NCI-H2081 (cell line): Measurements from ENCODE around the gene XRN1.
A peak's percentile ranks its signal among the peaks of the same experiment; 100 is the strongest.
"Not testable (repeated sequence)": the region's sequence is repeated elsewhere in the genome, so short reads cannot be mapped to it uniquely, and the experiment has no call there.

Experiments
- DNase-seq, 2 experiments: peaks; one replicate each; lab custom pipeline; 2025; lab: John Stamatoyannopoulos, UW

Gene XRN1

DNA sequence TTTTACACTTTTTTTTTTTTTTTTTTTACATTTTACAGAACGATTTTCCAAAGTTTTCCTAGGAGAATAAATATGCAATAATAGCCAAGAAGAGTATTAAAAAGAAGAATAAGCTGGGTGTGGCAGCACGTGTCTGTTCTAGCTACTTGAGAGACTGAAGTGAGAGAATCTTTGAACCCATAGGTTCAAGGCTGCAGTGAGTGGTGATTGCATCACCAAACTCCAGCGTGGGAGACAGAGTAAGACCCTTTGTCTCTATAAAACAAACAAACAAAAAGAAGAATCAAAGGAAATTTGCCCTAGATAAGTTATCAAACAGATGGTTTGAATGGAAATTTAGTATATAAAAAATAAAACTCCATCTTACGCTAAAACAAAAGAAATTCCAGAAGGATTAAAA lies 13.3 kb downstream of the XRN1 start:
- DNase-seq: no peak

DNA sequence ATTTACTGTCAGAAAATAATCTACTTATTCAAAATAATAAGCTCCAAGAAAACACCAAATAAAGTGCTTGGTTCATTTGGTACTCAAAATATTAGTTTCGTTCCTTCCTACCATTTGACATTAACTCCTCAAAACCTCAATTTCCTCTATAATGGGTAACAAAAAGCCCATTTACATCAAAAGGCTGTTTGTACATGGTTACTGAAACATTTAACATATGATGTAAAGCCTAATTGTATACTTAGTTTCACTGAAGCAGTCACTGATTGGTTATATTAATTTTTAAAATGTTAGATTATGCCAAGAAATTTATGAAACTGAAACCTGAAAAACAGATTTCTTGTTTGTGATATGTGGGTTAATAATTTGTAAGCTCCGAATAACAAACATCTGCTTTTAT lies 14.7 kb downstream of the XRN1 start:
- no peak for DNase-seq

DNA sequence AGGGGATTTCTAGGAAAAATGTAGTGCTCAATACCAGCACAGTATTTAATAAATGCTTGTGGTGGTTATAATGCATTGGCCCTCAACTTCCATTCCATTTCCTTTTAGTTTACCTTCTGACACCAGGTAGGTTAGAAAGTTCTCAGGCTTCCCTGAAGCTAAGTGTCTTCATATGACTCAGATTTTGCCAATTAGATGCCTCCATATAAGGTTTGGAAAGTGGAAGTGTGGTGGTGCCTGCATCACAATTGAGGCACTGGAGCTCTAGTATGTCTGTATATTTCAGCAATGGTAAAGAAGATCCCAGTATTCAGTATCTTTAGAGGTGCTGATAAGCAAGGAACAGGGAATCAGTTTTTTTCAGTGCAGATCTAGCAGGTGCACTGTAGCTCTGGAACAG lies 18.3 kb downstream of the XRN1 start:
- no peak for DNase-seq

DNA sequence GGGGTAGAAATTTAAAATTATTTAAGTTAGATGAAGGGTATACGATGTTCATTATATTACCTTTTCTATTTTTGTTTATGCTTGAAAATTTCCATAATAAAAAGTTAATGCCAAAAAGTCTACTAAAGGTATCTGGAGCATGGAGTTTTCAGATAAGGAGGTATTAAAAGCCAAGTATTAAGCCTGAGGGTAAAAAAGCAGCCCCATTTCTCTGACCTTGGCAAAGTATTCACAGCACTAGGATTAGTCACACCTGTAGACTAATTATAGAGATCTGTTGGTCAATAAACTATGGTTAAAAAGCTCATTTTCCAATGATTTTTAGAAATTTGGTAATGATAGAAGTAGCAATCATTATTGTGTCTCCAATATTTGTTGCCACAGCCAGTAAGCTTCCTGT lies 23.1 kb downstream of the XRN1 start:
- DNase-seq: no peak

DNA sequence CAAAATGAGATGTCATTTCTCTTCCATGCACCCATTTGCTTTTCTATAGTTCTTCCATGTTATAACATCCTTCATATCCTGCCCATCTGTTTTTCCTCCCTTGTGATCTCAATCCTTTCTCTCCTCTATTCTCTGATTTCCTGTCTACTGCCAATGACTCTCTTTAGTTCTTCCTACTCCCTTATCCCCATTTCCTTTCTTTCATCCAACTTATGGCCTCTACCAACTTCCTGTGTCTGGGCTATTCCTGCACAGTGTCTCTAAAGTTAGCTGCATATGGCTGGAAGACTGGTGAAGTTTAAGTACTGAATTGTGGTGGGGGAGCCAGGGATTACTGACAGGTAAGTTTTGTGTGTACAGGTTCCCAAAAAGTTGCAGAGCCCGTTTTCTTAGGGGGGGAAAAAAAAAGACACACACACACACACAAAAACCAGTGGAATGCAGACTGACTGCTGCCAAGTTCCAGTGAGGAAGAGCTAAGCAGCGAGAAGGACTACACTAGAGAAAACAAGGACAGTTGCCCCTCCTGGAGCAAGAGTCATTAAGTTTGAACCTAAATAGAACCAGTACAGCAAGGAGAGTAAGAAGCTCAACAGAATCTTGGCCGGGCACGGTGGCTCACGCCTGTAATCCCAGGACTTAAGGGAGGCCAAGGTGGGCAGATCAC lies 28.8 kb downstream of the XRN1 start:
- DNase-seq: no peak

DNA sequence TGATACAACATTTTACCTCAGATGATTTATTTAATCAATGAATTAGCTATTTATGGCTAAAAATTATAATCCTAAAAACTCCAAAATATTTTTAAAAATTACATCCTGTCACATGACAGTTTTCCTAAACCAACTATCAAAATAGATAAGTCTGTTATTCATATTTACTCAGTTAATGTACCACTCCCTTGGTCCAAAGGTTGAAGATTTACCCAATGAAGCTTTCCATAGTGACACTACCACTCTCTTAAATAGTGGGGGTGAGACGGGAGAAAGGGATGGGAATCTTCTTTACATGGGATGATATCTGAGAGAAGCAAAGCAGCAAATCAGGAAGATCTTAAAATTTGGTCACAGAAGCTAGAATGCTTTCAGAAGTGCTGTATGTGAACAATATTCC lies 30.5 kb downstream of the XRN1 start:
- no peak for DNase-seq

DNA sequence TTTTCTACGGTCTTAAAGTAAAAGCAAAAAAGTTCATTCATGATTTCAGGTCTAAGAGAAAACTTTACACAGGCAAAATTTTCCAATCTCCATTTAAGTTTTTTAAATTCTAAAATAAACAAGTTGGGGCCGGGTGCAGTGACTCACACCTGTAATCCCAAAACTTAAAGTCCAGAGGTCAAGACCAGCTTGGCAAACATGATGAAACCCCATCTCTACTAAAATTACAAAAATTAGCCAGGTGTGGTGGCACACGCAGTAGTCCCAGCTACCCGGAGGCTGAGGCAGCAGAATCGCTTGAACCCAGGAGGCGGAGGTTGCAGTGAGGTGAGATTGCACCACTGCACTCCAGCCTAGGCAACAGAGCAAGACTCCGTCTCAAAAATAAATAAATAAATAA lies 47.3 kb downstream of the XRN1 start:
- not testable (repeated sequence) for DNase-seq

DNA sequence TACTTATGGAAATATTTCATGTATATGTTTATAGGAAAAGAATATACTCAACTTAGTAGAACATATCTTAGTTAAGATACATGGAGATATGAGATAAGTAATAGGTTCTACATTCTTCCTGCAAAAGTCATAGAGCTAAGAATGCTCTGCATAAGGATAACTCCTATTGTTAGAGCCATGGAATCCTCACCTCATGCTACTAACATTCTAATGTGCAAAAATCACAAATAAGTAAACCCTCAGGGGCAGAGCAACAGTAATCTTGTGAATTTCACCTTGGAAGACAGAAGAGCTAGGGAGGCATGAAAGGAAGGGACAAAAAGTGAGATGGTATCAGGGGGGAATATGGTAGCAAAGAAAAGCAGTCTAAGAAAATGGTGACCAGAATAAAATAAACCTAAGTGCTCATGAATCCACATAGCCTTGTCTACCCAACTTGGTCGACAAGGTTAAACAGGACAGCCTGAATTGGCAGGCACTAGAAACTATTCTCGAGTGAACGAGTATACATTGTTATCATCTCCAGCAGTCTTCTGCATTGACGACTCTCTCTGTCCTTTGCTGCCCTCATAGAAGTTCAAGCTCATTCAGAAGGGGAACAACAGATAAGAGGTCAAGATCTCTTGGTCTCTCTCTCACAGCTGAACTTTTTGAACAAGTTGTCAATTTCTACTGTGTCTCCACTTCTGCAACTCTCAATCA lies 52.8 kb downstream of the XRN1 start:
- DNase-seq: no peak

DNA sequence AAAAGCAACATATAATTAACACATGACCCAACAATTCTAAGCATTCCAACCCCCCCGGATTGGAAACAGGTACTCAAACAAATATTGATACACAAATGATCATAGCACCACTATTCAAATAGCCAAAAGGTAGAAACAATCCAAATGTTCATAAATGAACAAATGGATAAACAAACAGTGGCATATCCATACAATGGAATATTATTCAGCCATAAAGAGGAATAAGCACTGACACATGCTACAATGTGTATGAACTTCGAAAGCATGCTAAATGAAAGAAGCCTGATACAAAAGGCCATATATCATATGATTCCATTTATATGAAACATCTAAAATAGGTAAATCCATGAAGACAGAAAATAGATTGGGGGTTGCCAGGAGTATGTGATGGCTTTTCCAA lies 62.8 kb downstream of the XRN1 start:
- DNase-seq: no peak

DNA sequence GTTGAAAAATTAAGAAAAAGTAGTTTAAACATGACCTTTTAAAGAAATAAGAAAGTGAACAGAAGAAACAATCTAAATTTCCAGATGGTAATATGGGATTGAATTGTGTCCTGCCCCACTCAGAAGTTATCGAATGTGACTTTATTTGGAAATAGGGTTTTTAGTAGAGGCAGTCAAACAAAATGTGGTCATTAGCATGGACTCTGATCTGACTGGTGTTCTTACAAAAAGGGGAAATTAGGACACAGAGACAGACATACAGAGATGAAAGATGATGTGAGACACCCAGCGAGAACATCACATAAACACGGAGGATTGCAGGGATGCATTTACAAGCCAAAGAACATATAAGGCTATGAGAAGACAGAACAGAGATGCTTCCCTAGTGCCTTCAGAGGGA lies 73.2 kb downstream of the XRN1 start:
- DNase-seq: no peak

DNA sequence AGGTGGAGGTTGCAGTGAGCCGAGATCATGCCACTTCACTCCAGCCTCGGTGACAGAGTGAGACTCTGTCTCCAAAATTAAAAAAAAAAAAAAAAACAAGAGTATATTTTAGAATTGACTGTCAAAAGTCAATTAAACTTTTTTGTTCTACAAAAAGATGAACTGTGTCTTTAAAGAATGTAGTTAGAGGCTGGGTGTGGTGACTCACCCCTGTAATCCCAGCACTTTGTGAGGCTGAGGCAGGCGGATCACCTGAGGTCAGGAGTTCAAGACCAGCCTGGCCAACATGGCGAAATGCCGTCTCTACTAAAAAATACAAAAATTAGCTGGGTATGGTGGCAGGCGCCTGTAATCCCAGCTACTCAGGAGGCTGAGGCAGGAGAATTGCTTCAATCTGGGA lies 78.3 kb downstream of the XRN1 start:
- not testable (repeated sequence) for DNase-seq

DNA sequence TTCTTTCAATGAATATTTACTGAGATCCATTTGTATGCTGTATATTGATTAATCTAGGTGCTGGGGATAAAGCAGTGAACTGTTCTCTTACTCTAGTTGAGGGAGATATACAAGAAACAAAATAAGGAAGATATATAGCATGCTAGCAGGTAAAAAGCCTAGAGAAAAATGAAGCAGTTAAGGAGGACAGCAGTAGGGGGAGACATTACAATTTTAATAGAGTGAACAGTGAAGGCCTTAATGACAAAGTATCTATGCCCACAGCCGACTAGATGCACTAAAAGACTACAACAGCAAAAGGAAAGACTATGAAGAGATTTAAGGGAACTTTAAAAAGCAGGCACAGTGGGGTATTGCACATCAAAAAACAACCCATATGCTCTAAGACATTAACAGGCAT lies 81.4 kb downstream of the XRN1 start:
- peak in 1 of 2 experiments; percentile 27 for DNase-seq

DNA sequence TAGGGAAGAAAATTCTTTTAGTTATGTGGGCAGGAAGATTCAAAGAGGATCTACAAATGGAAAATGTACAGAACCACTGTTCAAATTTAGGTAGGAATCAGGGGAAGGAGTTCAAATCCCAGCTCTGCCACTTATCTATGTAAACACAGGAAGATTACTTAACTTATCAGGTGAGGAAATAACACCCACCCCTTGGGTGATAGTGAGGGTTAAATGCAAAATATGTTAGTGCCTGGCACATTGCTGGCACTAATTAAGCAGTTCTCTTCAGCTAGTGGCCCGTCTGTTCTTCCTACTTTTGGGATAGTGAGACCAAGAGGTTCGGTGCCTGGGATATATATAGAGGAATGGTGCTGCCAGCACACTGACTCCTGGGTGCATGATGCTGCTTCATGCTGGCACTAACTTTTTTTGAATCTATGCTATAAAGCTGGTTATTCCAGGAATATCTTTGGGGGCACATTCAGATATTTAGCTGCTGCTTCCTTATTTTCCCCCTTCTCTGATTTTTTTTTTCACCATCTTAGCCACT lies 83.8 kb downstream of the XRN1 start:
- no peak for DNase-seq

DNA sequence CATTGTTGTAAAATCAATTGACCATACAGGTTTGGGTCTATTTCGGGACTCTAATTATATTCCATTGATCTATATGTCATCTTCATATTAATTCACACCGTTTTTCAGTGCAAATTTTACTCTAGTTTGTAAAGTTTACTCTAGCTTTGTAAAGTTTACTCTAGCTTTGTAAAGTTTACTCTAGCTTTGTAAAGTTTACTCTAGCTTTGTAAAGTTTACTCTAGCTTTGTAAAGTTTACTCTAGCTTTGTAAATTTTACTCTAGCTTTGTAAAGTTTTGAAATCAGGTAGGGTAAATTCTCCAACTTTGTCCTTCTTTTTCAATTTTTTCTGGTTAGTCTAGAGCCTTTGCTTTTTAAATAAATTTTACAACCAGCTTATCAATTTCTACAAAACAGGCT lies 84.4 kb downstream of the XRN1 start:
- not testable (repeated sequence) for DNase-seq

DNA sequence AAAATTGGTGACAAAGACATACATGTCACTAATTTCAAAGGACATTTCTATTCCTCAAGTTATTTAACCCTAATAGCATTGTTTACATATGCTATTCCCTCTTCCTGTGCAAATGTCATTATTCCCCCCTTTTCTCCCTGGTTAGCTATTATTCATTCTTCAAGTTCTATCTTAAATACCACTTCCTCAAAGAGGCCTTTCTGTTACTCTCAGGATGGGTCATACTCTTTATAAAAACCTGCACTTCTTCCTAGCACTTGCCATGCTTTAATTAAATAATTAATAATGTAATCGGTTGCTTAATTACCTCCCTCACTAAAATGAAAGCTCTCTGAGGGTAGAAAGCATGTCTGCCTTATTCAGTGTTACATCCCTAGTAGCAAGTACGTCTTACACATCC lies 88.5 kb downstream of the XRN1 start:
- no peak for DNase-seq

DNA sequence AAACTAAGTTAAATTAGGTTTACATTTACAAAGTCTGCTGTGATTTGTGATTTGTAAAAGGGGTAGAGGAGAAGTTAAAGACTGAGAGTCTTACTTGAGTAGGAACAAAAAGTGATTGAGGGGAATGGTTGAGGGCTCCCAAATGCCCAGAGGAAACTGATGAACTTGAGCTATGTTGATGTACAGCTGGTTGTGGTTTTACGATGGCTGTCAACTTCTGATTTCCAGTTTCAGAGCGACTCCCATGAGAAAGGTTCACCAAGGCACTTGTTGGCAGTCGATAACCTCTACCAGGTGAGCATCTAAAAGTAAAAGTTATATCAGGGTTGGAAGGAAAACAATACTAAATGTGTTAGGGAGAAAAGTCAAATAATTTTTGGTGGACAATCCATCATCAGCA lies 91.0 kb downstream of the XRN1 start:
- no peak for DNase-seq

DNA sequence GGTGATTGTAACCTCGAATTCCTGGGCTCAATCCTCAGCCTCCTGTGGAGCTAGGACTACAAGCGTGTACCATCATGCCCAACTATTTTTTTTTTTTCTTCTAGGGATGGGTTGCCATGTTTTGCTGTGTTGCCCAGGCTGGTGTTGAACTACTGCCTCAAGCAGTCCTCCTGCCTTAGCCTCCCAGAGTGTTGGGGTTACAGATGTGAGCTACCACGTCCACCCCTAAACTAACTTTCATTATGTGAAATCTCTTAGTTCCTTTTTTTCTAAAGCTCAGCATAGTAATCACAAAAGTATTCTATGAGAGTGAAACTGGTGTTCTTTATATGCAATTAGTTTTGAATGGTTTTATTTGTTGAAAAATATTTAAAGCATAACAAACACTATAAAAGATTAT lies 92.1 kb downstream of the XRN1 start:
- no peak for DNase-seq

DNA sequence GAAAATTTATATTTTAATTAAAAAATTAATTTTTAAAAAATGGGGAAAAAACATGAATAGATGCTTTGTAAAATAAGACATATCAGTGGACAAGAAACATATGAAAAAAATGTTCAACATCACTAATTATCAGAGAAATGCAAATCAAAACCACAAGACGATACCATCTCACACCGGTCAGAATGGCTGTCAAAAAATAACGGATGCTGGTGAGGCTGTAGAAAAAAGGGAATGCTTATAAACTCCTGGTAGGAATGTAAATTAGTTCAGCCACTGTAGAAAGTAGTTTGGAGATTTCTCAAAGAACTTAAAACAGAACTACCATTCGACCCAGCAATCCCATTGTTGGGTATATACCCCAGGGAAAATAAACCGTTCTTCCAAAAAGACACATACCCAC lies 93.8 kb downstream of the XRN1 start:
- DNase-seq: no peak

DNA sequence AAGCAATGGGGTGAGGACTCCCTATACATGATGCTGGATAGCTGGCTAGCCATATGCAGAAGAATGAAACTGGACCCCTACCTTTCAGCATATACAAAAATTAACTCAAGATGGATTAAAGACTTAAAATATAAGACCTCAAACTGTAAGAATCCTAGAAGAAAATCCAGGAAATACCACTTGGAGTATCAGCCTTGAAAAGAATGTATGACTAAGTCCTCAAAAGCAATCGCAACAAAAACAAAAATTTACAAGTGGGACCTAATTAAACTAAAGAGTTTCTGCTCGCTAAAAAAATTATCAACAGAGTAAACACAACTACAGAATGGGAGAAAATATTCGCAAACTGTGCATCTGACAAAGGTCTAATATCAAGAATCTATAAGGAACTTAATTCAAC lies 94.3 kb downstream of the XRN1 start:
- no peak for DNase-seq

DNA sequence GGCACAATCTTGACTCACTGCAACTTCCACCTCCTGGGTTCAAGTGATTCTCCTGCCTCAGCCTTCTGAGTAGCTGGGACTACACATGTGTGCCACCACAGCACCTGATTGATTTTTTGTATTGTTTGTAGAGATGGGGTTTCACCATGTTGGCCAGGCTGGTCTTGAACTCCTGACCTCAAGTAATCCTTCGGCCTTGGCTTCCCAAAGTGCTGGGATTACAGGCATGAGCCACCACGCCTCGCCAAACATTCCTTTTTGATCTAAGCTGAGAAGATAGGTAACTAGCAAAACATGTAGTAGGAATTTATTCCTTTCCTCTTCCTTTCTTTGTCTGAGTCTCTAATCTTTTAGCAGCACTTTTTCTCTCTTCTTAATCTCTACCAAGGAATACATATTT lies 95.1 kb downstream of the XRN1 start:
- not testable (repeated sequence) for DNase-seq

DNA sequence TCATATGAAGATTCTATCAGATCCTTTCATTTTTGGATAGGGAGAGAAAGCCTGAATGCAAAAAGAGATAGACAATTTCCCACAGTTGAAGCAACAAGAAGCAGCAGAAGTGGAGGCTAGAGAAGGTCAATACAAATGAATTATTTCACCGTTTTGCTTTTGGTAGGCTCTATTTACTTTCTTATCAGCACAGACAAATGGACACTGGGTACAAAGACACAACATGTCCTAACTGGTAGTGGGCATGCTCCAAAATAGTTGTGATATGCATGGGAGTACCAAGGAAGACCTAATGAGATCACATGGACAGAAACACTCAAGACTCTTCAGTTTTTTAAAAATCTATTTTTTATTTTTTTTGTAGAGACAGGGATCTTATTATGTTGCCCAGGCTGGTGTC lies 99.4 kb downstream of the XRN1 start:
- no peak for DNase-seq

DNA sequence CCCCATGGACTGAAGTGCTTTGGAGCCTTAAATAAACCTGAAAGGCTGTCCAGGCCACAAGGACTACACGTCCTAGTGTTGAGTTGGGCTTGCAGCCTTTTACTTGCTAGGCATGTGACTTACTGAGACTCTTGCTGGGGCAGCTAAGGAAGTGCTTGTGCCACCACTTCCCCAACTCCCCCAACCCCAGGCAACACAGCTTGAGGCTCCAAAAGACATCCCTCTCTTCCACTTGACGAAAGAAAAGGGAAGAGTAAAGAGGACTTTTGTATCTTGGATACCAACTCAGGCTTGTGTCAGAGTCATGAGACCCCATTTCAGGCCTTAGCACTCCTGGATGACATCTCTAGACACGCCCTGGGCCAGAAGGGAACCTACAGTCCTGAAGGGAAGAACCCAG lies 109.8 kb downstream of the XRN1 start:
- DNase-seq: no peak

DNA sequence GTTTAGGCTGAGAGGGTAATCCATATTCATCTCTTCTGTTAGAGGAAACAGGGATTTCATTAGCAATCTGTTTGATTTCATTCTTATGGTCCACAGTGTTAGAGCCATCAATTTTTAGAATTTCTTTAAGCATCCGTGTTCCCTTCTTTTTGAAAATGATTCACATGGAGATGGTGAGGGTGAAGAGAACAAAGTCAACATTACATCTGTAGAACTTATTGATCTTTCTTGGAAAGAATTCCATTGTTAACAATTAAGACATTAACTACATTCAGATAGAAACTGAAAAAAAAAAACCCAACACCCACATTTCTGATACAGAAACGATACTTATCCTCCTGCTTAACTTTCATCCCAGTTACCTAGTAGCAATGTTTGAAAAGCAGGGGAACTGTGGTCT lies 115.4 kb downstream of the XRN1 start:
- no peak for DNase-seq
